Measurements from ENCODE around the gene CCDC198. TPM values are rescaled to one million over a fixed set of nuclear protein-coding genes. Genes with fewer than 3 reads are reported as not detected.

The CCDC198 gene
- total RNA-seq, 2 donors from 2014 or later, result not detected

GRCh38 chr14:57435923-57436322 lies 57.7 kb downstream of the CCDC198 start:
- Histone ChIP-seq H3K4me3 (no peak overlapping the region), H3K27me3 (no peaks in the 10 kb centered on the region)
- TF ChIP-seq, protein P1, sequence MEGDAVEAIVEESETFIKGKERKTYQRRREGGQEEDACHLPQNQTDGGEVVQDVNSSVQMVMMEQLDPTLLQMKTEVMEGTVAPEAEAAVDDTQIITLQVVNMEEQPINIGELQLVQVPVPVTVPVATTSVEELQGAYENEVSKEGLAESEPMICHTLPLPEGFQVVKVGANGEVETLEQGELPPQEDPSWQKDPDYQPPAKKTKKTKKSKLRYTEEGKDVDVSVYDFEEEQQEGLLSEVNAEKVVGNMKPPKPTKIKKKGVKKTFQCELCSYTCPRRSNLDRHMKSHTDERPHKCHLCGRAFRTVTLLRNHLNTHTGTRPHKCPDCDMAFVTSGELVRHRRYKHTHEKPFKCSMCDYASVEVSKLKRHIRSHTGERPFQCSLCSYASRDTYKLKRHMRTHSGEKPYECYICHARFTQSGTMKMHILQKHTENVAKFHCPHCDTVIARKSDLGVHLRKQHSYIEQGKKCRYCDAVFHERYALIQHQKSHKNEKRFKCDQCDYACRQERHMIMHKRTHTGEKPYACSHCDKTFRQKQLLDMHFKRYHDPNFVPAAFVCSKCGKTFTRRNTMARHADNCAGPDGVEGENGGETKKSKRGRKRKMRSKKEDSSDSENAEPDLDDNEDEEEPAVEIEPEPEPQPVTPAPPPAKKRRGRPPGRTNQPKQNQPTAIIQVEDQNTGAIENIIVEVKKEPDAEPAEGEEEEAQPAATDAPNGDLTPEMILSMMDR (IDR thresholded peaks at IDR 0.05), result no peak

DNA sequence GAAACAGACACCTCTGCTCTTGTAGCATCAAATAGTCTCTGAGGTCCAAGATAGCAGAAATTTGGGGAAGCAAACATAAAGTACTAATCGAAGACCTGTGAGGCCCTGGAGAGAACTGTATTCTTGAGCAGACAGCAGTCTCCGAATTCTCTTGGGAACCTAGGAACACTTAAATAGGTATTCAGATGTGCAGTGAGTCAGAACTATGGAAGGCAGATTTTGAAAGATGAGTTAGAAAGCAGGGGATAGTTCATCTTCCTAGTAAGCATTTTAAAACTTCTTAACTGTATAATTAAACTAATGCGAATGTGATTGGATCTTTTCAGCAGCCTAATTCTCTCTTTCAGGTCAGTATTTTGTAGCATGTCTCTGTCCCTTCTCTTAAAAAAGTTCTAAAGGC lies 72.7 kb downstream of the CCDC198 start:
- DNase-seq, result no peak
- H3K27me3 ChIP-seq, result no peaks in the 10 kb centered on the region
- no peak overlapping the region for H3K4me3 ChIP-seq
- H3K4me1 ChIP-seq, result no peaks in the 10 kb centered on the region
- no peaks in the 10 kb centered on the region for H3K9me3 ChIP-seq
- intact Hi-C loops (cut with DNase I), result no loop called here
- no peak overlapping the region for H3K27ac ChIP-seq
- H3K9ac ChIP-seq (ENCODE audit: low read depth in 2 of 2, low read length in 2 of 2), result no peak overlapping the region
- H3K36me3 ChIP-seq, result no peaks in the 10 kb centered on the region
- TF ChIP-seq, protein P1 (IDR thresholded peaks at IDR 0.05), result no peak

More at GRCh38 chr14:57435923-57436322, 57.7 kb downstream of the CCDC198 start:
- intact Hi-C loops (cut with DNase I), result no loop called here
- H3K9ac ChIP-seq (ENCODE audit: low read depth in 2 of 2, low read length in 2 of 2), result no peak overlapping the region
- no peak overlapping the region for H3K27ac ChIP-seq
- H3K4me1 ChIP-seq, result no peaks in the 10 kb centered on the region
- H3K36me3 ChIP-seq, result no peaks in the 10 kb centered on the region
- H3K9me3 ChIP-seq, result no peaks in the 10 kb centered on the region
- DNase-seq, result no peak

GRCh38 chr14:57420033-57420432 lies 73.6 kb downstream of the CCDC198 start:
- DNase-seq, result no peak
- no peaks in the 10 kb centered on the region for H3K4me1 ChIP-seq
- no peak overlapping the region for H3K9ac ChIP-seq (ENCODE audit: low read depth in 2 of 2, low read length in 2 of 2)
- H3K4me3 ChIP-seq, result no peak overlapping the region
- no peaks in the 10 kb centered on the region for H3K36me3 ChIP-seq
- TF ChIP-seq, protein P1 (IDR thresholded peaks at IDR 0.05), result no peak
- no peak overlapping the region for H3K27ac ChIP-seq
- intact Hi-C loops (cut with DNase I), result no loop called here
- H3K9me3 ChIP-seq, result no peaks in the 10 kb centered on the region
- H3K27me3 ChIP-seq, result no peaks in the 10 kb centered on the region

Other genes starting within 250 kb of the CCDC198 start
- gene EXOC5, start 225.0 kb downstream of the CCDC198 start, total RNA-seq, result 10 to 100 TPM; 44.8 to 71.1 TPM
- 10 to 100 TPM; 70.8 to 91.8 TPM for gene AP5M1, start 224.9 kb downstream of the CCDC198 start, total RNA-seq
- 10 to 100 TPM; 16.6 to 21.4 TPM for gene NAA30, start 103.3 kb downstream of the CCDC198 start, total RNA-seq

All from colonic mucosa (tissue), 4 donors.